ENCODE measurements around the gene AKAP5.
A peak's percentile ranks its signal among the peaks of the same experiment; 100 is the strongest.

The AKAP5 gene

GRCh38 chr14:64440494-64440893, 24.8 kb upstream of the AKAP5 start:
- in situ Hi-C loops (cut with HindIII; ENCODE audit: low sequenced_read_pairs), result no loop called here
- DNase-seq (ENCODE audit: low read depth), result no peak
- no peak for TF ChIP-seq CTCF (IDR thresholded peaks at IDR 0.05; ENCODE audit: low read depth, low read length, missing control alignments)
- H3K4me3 ChIP-seq (ENCODE audit: low read depth, low read length), result no peak overlapping the region

GRCh38 chr14:64442300-64442988, 22.9 kb upstream of the AKAP5 start:
- in situ Hi-C loops (cut with HindIII; ENCODE audit: low sequenced_read_pairs), result no loop called here
- no peak overlapping the region for H3K4me3 ChIP-seq (ENCODE audit: low read depth, low read length)
- TF ChIP-seq CTCF (IDR thresholded peaks at IDR 0.05; ENCODE audit: low read depth, low read length, missing control alignments), result no peak

GRCh38 chr14:64444140-64444539, 21.2 kb upstream of the AKAP5 start:
- no peak for DNase-seq (ENCODE audit: low read depth)
- no peak overlapping the region for H3K4me3 ChIP-seq (ENCODE audit: low read depth, low read length)
- TF ChIP-seq CTCF (IDR thresholded peaks at IDR 0.05; ENCODE audit: low read depth, low read length, missing control alignments), result no peak
- in situ Hi-C loops (cut with HindIII; ENCODE audit: low sequenced_read_pairs), result no loop called here

More at GRCh38 chr14:64442300-64442988, 22.9 kb upstream of the AKAP5 start:
- DNase-seq (ENCODE audit: low read depth), result no peak

GRCh38 chr14:64444984-64445845, 20.1 kb upstream of the AKAP5 start:
- in situ Hi-C loops (cut with HindIII; ENCODE audit: low sequenced_read_pairs), result no loop called here
- DNase-seq (ENCODE audit: low read depth), result peak; percentile 49

DNA sequence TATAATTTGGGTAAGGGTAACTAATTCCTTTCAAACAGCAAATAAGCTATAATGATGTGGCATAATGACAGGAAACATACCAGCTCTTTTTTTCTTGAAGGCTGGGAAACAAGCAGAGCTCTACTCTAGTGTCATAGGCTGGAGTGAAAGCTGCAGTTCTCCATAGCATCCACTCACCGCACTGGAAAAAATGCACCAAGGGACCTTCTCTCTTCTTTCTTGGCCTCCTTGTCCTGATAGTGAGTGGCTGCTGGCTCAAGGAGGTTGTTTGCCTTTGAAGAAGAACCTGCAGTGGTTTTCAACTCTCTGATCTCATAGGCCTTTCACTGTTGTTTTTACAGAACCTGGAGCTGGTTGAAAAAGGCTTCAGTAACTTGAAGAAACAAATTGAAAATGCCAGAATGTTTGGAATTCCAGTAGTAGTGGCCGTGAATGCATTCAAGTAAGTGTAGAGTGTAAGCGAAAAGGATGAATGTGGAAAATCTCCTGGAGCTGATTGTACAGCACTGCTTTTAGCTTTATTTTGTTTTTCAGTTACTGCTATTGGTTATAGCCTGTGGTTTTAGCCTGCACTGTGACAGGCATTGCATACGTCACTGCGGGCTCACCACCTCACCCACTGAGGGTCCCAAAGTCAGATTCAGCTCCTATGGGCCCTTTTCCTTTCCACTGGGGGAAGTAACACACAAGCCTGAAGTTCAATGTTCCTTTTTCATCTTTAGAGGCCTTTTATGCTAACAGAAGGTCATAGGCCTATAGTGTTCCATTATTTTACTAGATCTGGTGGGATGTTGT, 17.2 kb upstream of the AKAP5 start:
- DNase-seq (ENCODE audit: low read depth), result no peak
- H3K4me3 ChIP-seq (ENCODE audit: low read depth, low read length), result no peak overlapping the region

More at GRCh38 chr14:64444984-64445845, 20.1 kb upstream of the AKAP5 start:
- H3K4me3 ChIP-seq (ENCODE audit: low read depth, low read length), result no peak overlapping the region
- TF ChIP-seq CTCF (IDR thresholded peaks at IDR 0.05; ENCODE audit: low read depth, low read length, missing control alignments), result no peak

More for the DNA sequence above, 17.2 kb upstream of the AKAP5 start:
- no peak for TF ChIP-seq CTCF (IDR thresholded peaks at IDR 0.05; ENCODE audit: low read depth, low read length, missing control alignments)
- in situ Hi-C loops (cut with HindIII; ENCODE audit: low sequenced_read_pairs), result no loop called here
